HL-60 (cell line): ENCODE measurements around the gene NECTIN4.
"Not testable (repeated sequence)": the region's sequence is repeated elsewhere in the genome, so short reads cannot be mapped to it uniquely, and the experiment has no call there.

ENCODE experiments used
- DNase-seq, 2 experiments: peaks; one replicate each; pipeline ENCODE4 v3.0.0-alpha.2; 2010 to 2020; ENCODE audit warnings: low read depth in 1 of 2, low spot score in 1 of 2
- H3K27ac ChIP-seq: fragments of 250-450 bp; sonication (Bioruptor Pico); replicated peaks from 2 replicates; pipeline ENCODE4 v1.5.1; 2020; ENCODE audit warnings: mild to moderate bottlenecking, moderate library complexity
- H3K27me3 ChIP-seq: fragments of 250-450 bp; sonication (Bioruptor Pico); 2 replicates; pipeline ENCODE4 v1.5.1; 2021; ENCODE audit warnings: mild to moderate bottlenecking, moderate library complexity; ENCODE audit not compliant: insufficient read depth, poor library complexity, severe bottlenecking
- H3K4me3 ChIP-seq: replicated peaks from 2 replicates; pipeline ENCODE4 v1.5.1; 2011; ENCODE audit warnings: mild to moderate bottlenecking, control low read depth, low read length; ENCODE audit not compliant: insufficient read depth
- GABPA ChIP-seq: IDR thresholded peaks from 2 replicates; pipeline ENCODE4 v1.6.1; 2012; ENCODE audit warnings: low read depth
- POLR2AphosphoS5 ChIP-seq: IDR thresholded peaks from 2 replicates; pipeline ENCODE4 v1.6.1; 2012; ENCODE audit warnings: low read depth
- SPI1 ChIP-seq: IDR thresholded peaks from 2 replicates; pipeline ENCODE4 v1.6.1; 2012; ENCODE audit warnings: low read depth, mild to moderate bottlenecking, borderline replicate concordance
- TF ChIP-seq, protein P1 (sequence below): IDR thresholded peaks from one replicate; pipeline ENCODE4 v1.5.1; 2011; ENCODE audit warnings: low read length, control low read depth, inconsistent platforms; ENCODE audit not compliant: insufficient read depth
- TF ChIP-seq, protein P2 (sequence below): IDR thresholded peaks from 2 replicates; pipeline ENCODE4 v1.6.1; 2012; ENCODE audit warnings: low read depth; ENCODE audit not compliant: insufficient replicate concordance

NECTIN4 gene

DNA sequence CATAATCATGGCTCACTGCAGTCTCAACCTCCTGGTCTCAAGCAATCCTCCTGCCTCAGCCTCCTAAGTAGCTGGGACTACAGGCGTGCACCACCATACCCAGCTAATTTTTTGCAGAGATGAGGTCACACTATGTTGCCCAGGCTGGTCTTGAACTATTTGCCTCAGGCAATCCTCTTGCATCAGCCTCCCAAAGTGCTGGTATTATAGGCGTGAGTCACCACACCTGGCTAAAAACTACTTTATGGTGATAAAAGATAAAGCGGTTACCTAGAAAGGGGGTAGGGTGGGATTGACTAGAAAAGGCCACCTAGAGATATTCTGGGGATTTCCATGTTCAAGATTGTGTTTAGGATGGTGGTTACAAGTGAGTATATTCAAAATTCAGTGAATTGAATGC, 55.6 kb downstream of the NECTIN4 start:
- no peak overlapping the region for H3K27ac ChIP-seq
- no peak for DNase-seq
- H3K27me3 ChIP-seq: no peaks in the 10 kb centered on the region
- H3K4me3 ChIP-seq: no peak overlapping the region
- TF ChIP-seq, protein P1, sequence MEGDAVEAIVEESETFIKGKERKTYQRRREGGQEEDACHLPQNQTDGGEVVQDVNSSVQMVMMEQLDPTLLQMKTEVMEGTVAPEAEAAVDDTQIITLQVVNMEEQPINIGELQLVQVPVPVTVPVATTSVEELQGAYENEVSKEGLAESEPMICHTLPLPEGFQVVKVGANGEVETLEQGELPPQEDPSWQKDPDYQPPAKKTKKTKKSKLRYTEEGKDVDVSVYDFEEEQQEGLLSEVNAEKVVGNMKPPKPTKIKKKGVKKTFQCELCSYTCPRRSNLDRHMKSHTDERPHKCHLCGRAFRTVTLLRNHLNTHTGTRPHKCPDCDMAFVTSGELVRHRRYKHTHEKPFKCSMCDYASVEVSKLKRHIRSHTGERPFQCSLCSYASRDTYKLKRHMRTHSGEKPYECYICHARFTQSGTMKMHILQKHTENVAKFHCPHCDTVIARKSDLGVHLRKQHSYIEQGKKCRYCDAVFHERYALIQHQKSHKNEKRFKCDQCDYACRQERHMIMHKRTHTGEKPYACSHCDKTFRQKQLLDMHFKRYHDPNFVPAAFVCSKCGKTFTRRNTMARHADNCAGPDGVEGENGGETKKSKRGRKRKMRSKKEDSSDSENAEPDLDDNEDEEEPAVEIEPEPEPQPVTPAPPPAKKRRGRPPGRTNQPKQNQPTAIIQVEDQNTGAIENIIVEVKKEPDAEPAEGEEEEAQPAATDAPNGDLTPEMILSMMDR: no peak
- TF ChIP-seq POLR2AphosphoS5 (no peak), GABPA (no peak), SPI1 (no peak)
- TF ChIP-seq, protein P2, sequence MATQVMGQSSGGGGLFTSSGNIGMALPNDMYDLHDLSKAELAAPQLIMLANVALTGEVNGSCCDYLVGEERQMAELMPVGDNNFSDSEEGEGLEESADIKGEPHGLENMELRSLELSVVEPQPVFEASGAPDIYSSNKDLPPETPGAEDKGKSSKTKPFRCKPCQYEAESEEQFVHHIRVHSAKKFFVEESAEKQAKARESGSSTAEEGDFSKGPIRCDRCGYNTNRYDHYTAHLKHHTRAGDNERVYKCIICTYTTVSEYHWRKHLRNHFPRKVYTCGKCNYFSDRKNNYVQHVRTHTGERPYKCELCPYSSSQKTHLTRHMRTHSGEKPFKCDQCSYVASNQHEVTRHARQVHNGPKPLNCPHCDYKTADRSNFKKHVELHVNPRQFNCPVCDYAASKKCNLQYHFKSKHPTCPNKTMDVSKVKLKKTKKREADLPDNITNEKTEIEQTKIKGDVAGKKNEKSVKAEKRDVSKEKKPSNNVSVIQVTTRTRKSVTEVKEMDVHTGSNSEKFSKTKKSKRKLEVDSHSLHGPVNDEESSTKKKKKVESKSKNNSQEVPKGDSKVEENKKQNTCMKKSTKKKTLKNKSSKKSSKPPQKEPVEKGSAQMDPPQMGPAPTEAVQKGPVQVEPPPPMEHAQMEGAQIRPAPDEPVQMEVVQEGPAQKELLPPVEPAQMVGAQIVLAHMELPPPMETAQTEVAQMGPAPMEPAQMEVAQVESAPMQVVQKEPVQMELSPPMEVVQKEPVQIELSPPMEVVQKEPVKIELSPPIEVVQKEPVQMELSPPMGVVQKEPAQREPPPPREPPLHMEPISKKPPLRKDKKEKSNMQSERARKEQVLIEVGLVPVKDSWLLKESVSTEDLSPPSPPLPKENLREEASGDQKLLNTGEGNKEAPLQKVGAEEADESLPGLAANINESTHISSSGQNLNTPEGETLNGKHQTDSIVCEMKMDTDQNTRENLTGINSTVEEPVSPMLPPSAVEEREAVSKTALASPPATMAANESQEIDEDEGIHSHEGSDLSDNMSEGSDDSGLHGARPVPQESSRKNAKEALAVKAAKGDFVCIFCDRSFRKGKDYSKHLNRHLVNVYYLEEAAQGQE: no peak

DNA sequence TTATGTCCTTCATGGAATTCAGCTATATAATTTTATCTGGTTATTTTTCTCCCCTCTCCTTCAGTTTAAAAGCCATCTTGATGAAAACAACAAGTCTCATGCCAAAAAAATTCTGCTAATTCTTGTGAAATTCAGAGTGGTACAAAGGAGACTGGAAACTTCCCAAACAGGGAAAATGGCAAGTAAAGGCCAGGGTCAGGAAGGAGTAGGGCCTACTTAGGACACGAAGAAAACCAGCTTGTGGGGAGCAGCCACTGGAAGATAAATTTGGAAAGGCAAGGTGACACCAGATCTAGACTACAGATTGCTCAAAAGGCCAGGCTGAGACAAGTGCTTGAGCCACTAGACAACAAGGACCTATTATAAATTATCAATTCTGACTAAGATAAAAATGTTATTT, 56.9 kb downstream of the NECTIN4 start:
- Histone ChIP-seq H3K27me3 (no peaks in the 10 kb centered on the region), H3K4me3 (no peak overlapping the region), H3K27ac (0 out of 2 replicates have a peak overlapping the region, but pooled peaks have one; percentile 14)
- DNase-seq: no peak
- TF ChIP-seq, protein P2: no peak
- no peak for TF ChIP-seq SPI1

DNA sequence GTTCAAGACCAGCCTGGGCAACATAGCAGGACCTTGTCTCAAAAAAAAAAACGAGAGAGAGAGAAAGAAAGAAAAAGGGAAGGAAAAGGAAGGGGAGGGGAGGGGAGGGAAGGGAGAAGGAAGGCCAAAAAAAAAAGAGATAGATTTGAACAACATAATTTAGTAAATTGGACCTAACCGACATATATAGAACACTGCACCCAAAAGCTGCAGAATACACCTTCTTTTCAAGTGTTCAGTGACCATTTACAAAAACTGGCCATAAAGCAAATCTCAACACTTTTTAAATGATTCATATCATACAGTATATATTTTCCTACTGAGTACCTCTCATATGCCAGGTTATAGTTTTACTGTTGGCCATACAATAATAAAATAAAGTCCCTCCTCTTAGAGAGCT, 57.5 kb downstream of the NECTIN4 start:
- no peak for DNase-seq
- Histone ChIP-seq H3K27me3 (no peaks in the 10 kb centered on the region), H3K27ac (no peak overlapping the region), H3K4me3 (no peak overlapping the region)
- TF ChIP-seq, protein P2: no peak
- TF ChIP-seq, protein P1: no peak
- no peak for TF ChIP-seq POLR2AphosphoS5
- no peak for TF ChIP-seq SPI1
- TF ChIP-seq GABPA: no peak

DNA sequence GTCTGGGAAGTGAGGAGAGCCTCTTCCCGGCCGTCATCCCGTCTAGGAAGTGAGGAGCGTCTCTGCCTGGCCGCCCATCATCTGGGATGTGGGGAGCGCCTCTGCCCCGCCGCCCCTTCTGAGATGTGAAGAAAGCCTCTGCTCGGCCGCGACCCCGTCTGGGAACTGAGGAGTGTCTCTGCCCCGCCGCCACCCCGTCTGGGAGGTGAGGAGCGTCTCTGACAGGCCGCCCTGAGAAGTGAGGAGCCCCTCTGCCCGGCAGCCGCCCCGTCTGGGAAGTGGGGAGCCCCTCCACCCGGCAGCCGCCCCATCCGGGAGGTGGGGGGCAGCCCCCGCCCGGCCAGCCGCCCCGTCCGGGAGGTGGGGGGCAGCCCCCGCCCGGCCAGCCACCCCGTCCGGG, 59.9 kb downstream of the NECTIN4 start:
- not testable (repeated sequence) for H3K27me3 ChIP-seq, DNase-seq, H3K27ac ChIP-seq, H3K4me3 ChIP-seq

DNA sequence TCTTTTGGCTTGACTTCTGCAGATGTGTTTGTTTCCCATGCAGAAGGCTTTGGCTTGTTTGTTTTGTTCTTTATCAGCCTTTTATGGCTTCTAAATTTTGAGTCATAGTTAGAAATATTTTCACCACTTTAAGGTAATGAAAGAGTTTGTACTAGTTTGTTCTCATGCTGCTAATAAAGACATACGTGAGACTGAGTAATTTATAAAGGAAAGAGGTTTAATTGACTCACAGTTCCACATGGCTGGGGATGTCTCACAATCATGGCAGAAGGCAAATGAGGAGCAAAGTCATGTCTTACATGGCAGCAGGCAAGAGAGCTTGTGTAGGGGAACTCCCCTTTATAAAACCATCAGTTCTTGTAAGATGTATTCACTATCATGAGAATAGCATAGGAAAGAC, 62.4 kb downstream of the NECTIN4 start:
- H3K27me3 ChIP-seq, H3K27ac ChIP-seq, H3K4me3 ChIP-seq, DNase-seq: not testable (repeated sequence)

DNA sequence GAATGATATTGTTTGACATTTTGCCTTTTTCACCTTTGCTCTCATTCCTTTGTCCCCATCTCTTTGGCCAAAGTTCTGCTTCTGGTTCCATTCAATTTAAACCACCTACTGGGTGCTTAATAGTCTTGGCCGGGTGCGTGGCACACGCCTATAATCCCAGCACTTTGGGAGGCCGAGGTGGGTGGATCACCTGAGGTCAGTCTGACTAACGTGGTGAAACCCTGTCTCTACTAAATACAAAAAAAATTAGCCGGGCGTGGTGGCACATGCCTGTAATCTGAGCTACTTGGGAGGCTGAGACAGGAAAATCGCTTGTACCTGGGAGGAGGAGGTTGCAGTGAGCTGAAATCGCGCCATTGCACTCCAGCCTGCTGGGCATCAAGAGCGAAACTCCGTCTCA, 66.9 kb downstream of the NECTIN4 start:
- not testable (repeated sequence) for H3K27me3 ChIP-seq, H3K27ac ChIP-seq, DNase-seq, H3K4me3 ChIP-seq
